ENCODE data around the gene SLC6A3. TPM values are rescaled to one million over a fixed set of nuclear protein-coding genes. Genes with fewer than 3 reads are reported as not detected.

The SLC6A3 gene
- total and polyA plus RNA-seq, 2 of the 13 experiments (the other 11 are each of a cell fraction or from before 2014, with no cell fraction given): 0.01 TPM; not detected in 1

- FAIRE-seq: no peak
- in situ Hi-C loops (cut with HindIII; ENCODE audit: extremely low pct_ligation_motif_present, low pct_unique_long_range_greater_than_20kb): no loop called here
- H3K9ac ChIP-seq (ENCODE audit: insufficient read depth, low read depth, low read length): no peak overlapping the region
- no TSS peak for BruUV-seq (replicated peaks)
- H2AFZ ChIP-seq (ENCODE audit: low read length): no peak overlapping the region
- CTCF ChIA-PET (ENCODE audit: low intra/inter-chr PET ratio, low total read pairs): no interaction called here
- no peaks in the 10 kb centered on the region for H4K20me1 ChIP-seq (ENCODE audit: insufficient read depth, low read length)
- no peaks in the 10 kb centered on the region for H3K4me1 ChIP-seq (ENCODE audit: insufficient read depth, low read length)
- POLR2A ChIA-PET: no interaction called here
- H3K9me3 ChIP-seq (ENCODE audit: low read length): peaks cover 7% of the 10 kb centered on the region; the same call in 1 of the 2 replicates
- H3K27ac ChIP-seq (ENCODE audit: extremely low read length, insufficient read depth, low read length): no peak overlapping the region
- no peak for DNase-seq (ENCODE audit: low spot score)
- intact Hi-C loops (cut with micrococcal nuclease; ENCODE audit: unreplicated experiment): no loop called here
- H3K36me3 ChIP-seq (replicated peaks in 1 of 2; ENCODE audit: control insufficient read depth in 1 of 2, insufficient read depth in 2 of 2, low read length in 2 of 2): no peaks in the 10 kb centered on the region
- no peak overlapping the region for H3K4me3 ChIP-seq (replicated peaks in 1 of 3; ENCODE audit: insufficient read depth in 1 of 3, low read depth in 2 of 3, low read length in 3 of 3)
- no peaks in the 10 kb centered on the region for H3K79me2 ChIP-seq (ENCODE audit: insufficient read depth, low read length)
- WGBS (ENCODE audit: low lambda C conversion rate): 47% methylated on average over 5 of the region's 8 CpGs
- peaks cover 1 to 34% of the 10 kb centered on the region in 2 experiments for H3K27me3 ChIP-seq (ENCODE audit: control insufficient read depth in 1 of 2, insufficient read depth in 2 of 2, low read length in 2 of 2)
- no peak overlapping the region for H3K4me2 ChIP-seq (ENCODE audit: low read depth, low read length)
- ATAC-seq: no peak
- no peak for TF ChIP-seq CCAR2 (optimal IDR thresholded peaks at IDR 0.05; ENCODE audit: low read depth, low read length)
- no peak for TF ChIP-seq ZBTB4 (CRISPR knock-in tag; IDR thresholded peaks at IDR 0.05; ENCODE audit: borderline replicate concordance)
- no peak for TF ChIP-seq ZBTB38 (CRISPR knock-in tag; IDR thresholded peaks at IDR 0.05)
- TF ChIP-seq, protein P1, sequence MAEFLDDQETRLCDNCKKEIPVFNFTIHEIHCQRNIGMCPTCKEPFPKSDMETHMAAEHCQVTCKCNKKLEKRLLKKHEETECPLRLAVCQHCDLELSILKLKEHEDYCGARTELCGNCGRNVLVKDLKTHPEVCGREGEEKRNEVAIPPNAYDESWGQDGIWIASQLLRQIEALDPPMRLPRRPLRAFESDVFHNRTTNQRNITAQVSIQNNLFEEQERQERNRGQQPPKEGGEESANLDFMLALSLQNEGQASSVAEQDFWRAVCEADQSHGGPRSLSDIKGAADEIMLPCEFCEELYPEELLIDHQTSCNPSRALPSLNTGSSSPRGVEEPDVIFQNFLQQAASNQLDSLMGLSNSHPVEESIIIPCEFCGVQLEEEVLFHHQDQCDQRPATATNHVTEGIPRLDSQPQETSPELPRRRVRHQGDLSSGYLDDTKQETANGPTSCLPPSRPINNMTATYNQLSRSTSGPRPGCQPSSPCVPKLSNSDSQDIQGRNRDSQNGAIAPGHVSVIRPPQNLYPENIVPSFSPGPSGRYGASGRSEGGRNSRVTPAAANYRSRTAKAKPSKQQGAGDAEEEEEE (CRISPR knock-in tag; IDR thresholded peaks at IDR 0.05; ENCODE audit: borderline replicate concordance): no peak
- TF ChIP-seq ZNF788 (CRISPR knock-in tag; IDR thresholded peaks at IDR 0.05; ENCODE audit: borderline replicate concordance): no peak
- no peak for TF ChIP-seq SOX5 (CRISPR knock-in tag; IDR thresholded peaks at IDR 0.05; ENCODE audit: borderline replicate concordance)
- TF ChIP-seq MIER2 (CRISPR knock-in tag; IDR thresholded peaks at IDR 0.05): no peak
- TF ChIP-seq NR2C2 (CRISPR knock-in tag; IDR thresholded peaks at IDR 0.05; ENCODE audit: borderline replicate concordance): no peak
- no peak for TF ChIP-seq PAX8 (CRISPR knock-in tag; IDR thresholded peaks at IDR 0.05; ENCODE audit: borderline replicate concordance)
- no peak for TF ChIP-seq PRDM4 (CRISPR knock-in tag; IDR thresholded peaks at IDR 0.05; ENCODE audit: borderline replicate concordance)
- no peak for TF ChIP-seq WIZ (CRISPR knock-in tag; IDR thresholded peaks at IDR 0.05)
- no peak for TF ChIP-seq DNMT3B (CRISPR knock-in tag; conservative IDR thresholded peaks at IDR 0.05)
- no peak for TF ChIP-seq SIN3A (IDR thresholded peaks at IDR 0.05; ENCODE audit: borderline replicate concordance, low read depth, low read length)
- TF ChIP-seq GABPA (IDR thresholded peaks at IDR 0.05; ENCODE audit: low read depth, low read length): no peak
- no peak for TF ChIP-seq GABPA (CRISPR knock-in tag; IDR thresholded peaks at IDR 0.05; ENCODE audit: low read depth)
- TF ChIP-seq STAT6 (CRISPR knock-in tag; IDR thresholded peaks at IDR 0.05; ENCODE audit: borderline replicate concordance): no peak
Observed at GRCh38 chr5:1431896-1432295, 13.3 kb downstream of the SLC6A3 start.
